HG02798 (cell line): Measurements from ENCODE around the gene UBQLN3.
A peak's percentile ranks its signal among the peaks of the same experiment; 100 is the strongest.

Experiments used
- ATAC-seq: cut with Tn5 transposase; IDR thresholded peaks from one replicate; pipeline ENCODE4 v1.9.1; 2021; ENCODE audit warnings: mild to moderate bottlenecking; ENCODE audit not compliant: unreplicated experiment, poor library complexity

The UBQLN3 gene

DNA sequence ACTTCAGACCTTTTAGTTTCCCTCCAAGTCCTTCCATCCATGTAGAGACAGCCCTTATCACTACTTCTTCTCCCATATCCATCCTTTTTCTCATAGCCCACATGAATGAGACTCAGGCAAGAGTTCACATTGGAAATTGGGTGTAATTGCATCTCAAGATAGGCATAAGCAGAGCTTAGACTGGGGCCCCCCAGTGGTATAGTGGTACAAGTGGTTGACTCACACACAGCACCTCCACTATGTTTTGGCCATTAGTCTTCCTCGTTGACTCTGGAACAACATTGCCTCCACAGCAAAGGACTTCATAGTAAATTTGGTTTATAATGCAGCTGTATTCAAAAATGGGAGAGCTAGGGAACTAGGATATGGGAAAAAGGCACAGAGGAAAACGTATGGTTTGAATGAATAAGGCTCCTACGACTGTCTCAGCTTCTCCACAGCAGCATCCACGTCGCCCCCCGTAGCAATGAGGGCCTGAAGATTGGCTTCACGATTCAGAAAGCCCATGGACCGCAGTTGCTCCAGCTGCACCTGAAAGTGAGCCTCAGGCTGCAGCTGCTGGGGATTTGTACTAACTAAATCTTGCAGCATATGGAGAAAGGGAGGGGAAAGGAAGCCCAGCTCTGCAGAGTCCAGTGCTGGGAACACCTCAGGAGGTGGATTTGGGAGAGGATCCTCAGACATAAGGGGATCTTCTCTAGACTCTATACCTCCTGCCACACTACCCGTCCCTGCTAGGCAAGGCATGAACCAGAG lies 2.4 kb downstream of the UBQLN3 start:
- ATAC-seq: no peak

DNA sequence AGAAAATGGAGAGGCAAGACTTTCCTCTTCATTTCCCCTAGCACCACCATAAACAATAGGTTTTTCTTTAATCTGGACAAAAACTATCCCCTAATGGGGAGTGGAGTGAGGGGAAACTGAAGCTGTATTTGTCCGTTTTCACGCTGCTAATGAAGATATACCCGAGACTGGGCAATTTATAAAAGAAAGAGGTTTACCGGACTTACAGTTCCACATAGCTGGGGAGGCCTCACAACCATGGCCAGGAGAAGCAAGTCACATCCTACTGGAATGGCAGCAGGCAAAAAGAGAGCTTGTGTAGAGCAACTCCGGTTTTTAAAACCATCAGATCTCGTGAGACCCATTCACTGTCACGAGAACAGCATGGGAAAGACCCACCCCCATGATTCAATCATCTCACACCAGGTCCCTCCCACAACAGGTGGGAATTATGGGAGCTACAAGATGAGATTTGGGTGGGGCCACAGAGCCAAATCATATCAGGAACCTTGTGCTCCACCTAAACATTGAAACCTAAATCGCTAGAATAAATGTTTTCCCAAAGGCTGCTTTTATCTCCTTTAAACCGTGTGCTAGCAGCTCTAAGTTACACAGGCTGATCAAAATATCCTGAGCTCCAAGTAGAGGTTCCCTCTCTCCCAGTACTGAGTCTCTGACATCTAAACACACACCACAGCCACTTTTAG lies 4.3 kb downstream of the UBQLN3 start:
- ATAC-seq: no peak

DNA sequence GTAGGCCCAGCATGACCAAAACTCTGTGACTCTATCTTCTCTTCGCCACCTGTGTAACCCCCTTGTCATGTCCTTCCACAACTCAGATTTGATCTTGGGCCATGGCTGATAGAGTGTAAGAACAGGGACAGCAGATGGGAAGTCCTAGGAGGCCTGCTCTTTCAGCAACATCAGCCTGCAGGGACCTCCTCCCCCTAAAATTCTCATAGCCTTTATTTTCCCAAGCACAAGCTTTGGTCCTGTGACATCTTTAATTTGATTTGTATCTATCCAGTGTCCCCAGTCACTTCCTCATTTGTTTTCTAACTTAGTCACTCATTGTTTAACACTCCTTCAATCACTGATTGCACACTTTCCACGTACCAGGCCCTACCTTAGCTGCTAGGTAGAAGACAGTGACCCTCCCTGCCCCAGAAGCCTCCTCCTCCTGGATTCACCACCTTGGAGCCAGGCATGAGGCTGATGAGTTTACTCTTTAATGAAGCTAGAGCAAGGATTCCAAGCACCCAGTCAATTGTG lies 5.3 kb downstream of the UBQLN3 start:
- no peak for ATAC-seq

DNA sequence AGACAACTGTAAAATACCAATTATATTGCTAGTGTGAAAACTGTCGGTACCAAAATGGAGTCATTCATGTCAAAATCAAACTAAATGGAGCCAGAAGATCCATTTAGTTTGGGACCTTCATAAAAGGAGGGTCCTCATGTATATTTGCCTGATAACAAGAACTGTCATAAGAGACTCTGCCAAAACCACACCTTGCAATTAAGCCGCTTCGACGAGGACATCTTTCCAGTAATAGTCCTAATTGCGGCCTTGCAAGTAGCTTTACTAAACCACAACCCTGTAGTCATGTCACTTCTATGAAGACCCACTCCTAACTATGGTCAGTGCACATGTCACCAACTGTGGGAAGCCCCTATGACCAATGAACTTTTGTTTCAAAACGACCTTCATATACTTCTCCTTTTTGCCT lies 9.4 kb downstream of the UBQLN3 start:
- no peak for ATAC-seq

DNA sequence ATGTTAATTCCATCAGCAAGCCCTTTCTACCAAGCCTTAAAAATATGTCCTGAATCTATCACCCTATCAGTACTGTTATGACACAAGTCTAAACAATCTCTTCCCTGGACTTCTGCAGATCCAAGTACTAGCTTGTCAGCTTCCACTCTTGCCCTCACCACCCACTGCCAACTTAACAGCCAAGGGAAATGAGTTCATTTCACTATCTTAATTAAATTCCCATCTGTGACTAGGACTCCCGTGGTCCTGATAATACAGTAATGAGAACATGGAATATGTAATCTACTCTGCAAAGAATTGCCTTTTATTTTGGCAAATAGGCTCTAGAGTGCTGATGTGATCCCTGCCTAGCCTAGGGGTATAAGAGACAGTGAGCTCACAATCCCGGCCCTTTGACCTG lies 10.1 kb downstream of the UBQLN3 start:
- ATAC-seq: no peak

DNA sequence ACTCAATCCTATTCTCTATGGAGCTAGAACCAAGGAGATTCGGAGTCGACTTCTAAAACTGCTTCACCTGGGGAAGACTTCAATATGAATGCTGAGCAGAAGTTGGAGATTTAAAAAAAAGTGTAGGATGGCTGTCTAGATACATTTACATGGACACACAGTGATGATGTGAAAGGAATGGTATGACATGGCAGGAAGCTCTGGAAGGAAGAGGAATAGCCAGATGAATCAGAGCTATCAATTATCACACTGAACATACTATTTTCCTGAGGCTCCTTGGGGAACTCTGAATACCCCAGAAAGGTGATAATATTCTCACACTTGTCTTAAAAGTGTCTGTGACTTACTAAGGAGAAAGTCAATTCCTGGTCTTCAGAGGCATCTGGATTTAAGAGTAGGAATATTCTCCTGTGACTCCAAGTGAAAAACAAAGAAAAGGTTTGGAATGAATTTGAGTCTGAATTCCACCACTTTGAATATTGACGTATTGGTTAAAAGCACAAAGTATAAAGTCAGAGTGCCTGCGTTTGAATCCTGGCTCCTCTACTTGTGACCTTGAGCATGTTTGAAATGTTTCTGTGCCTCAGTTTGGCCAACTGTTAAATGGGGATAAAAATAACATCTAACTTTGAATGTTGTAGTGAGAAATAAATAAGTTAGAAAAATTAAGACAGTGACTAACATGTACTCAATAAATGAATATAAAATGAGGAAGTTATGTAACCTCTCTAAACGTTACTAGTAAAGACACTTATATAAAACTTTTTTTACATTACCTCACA lies 20.0 kb downstream of the UBQLN3 start:
- ATAC-seq: no peak

DNA sequence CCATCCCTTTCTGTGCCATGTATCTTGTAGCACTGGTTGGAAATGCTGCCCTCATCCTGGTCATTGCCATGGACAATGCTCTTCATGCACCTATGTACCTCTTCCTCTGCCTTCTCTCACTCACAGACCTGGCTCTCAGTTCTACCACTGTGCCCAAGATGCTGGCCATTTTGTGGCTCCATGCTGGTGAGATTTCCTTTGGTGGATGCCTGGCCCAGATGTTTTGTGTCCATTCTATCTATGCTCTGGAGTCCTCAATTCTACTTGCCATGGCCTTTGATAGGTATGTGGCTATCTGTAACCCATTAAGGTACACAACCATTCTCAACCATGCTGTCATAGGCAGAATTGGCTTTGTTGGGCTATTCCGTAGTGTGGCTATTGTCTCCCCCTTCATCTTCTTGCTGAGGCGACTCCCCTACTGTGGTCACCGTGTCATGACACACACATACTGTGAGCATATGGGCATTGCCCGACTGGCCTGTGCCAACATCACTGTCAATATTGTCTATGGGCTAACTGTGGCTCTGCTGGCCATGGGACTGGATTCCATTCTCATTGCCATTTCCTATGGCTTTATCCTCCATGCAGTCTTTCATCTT lies 20.9 kb downstream of the UBQLN3 start:
- no peak for ATAC-seq

DNA sequence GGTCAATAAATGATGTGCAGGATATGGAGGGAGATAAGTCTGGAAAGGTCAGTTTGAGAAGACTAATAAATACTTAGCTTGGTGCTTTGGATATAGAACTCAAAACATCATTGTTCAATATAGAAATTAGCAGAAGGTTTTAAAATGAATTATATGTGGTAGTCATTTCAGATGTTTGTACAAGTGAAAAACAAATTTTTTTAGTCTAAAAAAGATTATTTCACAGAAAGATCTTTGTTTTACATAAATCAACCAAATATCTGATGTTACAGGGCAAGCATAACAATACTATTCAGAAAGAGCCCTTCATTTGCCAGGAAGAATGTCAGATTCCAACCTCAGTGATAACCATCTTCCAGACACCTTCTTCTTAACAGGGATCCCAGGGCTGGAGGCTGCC lies 21.4 kb downstream of the UBQLN3 start, which contains the start of gene OR52D1:
TSS of gene OR52D1 (plus strand) at position 301 of the 400 bp plus-strand sequence. CDS start at position 323, 22 bp downstream.
- ATAC-seq: no peak

DNA sequence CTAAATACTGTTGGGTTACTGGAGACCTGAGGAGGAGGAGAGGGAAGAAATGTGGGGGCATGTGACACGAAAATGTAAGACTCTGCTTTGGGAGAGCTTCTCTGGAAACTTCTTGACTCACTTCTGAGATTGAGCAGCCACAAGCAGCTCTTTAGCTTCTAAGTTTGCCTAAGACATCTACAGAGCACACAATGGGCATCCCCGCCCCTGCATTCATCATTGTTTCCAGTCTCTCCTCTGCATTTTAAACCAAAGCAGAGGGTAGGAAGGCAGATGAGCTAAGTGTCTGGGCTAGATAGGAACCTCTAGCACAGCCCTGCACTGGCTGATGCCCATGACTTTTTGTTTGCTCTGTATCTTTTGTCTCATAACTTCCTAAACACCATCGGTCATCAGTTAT lies 23.3 kb downstream of the UBQLN3 start:
- ATAC-seq: no peak

DNA sequence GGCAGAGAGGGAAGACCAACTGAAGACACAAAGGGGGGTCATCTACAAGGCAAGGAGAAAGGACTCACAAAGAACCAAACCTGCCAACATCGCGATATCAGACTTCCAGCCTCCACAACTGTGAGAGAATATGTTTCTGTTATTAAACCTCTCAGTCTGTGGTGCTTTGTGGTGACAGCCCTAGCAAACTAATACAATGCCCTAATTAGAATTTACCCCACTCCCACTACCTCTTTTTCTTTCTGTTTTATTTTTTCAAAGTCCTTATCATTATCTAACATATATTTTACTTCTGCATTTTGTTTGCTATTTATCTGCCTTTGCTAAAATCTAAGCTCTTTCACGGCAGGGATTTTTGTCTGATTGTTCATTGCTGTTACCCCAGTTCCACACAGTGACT lies 23.8 kb downstream of the UBQLN3 start:
- ATAC-seq: no peak

DNA sequence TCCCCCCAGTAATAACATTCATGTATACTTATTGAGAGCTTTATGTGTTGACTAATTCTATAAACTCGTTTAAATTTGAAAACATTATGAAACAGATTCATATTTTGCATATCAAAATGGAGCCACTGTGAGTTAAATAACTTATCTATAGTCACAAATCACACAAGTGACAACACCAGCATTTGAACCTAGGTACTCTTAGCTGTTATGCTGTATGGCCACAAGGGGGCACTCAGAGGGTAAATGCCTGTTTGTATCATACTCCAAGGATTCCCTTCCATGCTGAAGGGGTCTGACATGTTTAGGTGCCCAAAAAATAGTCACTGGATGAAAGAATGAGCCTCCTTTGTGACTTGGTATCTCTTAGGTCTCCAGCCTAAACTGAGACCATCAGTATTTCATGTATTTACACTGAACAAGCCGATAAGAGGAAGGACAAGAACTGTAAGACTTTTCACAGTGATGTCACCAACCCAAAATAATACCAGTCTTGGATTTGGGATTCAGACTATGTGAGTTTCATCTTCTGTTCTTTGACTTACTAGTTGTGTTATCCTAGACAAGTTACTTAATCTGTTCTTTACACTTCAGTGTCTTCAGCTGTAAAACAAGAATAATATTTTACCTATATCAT lies 33.5 kb downstream of the UBQLN3 start:
- peak; percentile 87 for ATAC-seq

DNA sequence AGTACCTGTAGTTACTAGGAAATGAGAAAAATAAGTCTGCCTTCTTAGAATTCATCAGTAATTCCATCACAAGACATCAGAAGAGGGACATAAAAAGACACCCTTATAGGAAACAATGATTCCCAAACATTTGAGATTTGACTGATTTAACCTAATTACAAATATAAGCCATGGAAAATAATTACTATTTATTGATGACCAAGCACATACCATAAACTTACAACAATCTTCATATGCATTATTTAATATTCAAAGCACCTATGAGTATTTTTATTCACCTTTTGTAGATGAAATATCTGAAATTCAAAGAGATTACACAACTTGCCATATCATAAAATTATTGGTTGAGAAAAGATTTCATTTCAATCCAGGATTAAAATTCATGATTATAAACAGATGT lies 35.8 kb downstream of the UBQLN3 start:
- no peak for ATAC-seq

DNA sequence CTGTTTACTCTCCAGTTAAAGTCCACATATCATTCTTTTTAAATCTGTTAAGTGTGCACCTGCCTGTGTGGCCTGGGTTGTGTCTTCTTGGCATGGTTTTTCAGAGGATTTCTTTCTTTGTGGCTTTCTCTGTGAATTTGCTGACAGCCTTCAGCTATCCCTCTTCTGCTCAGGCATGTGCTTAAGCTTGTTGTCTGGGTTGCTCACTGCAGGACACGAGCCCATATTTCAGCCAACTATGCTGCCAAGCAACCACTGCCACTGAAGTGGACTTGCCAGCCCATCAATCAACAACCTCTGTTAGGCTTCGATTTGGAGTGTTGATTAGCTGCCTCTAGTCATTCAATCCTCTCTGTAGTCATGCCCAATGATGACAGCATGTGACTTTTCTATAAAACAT lies 42.2 kb downstream of the UBQLN3 start:
- no peak for ATAC-seq

DNA sequence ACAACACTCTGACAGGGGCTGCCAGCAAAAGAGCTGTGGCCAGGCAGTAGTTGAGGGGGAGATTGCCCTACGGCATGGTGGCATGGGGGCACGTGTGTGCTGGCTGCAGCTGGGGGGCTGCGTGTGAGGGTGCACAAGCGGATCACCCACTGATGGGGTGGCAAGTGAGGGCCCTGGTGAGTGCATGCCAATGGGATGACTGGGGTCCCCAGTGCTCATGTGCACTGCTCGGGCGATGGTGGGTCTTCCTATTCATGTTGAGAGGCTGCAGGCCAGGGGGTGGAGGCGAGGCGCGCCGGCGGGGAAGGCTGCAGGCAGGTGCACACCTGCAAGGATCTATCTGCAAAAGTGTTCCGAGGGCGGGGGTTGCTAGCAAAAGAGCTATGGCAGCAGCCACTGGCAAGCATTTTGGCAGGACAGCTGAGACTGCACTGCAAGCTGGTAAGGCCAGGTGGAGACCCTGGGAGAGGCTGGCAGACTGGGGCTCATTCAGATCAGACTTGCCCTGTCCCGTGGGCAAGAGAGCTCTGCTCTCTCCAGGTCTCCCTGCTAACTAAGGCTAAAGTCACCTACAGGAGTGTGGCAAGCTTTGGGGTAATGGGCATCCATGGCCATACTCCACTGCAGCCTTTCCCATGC lies 48.7 kb downstream of the UBQLN3 start:
- ATAC-seq: no peak
